Measurements from ENCODE around the gene CRMP1. TPM values are rescaled to one million over a fixed set of nuclear protein-coding genes. Genes with fewer than 3 reads are reported as not detected.

CRMP1 gene
- total RNA-seq, 4 donors from 2014 or later = 0.39 to 0.66 TPM; not detected in 2

DNA sequence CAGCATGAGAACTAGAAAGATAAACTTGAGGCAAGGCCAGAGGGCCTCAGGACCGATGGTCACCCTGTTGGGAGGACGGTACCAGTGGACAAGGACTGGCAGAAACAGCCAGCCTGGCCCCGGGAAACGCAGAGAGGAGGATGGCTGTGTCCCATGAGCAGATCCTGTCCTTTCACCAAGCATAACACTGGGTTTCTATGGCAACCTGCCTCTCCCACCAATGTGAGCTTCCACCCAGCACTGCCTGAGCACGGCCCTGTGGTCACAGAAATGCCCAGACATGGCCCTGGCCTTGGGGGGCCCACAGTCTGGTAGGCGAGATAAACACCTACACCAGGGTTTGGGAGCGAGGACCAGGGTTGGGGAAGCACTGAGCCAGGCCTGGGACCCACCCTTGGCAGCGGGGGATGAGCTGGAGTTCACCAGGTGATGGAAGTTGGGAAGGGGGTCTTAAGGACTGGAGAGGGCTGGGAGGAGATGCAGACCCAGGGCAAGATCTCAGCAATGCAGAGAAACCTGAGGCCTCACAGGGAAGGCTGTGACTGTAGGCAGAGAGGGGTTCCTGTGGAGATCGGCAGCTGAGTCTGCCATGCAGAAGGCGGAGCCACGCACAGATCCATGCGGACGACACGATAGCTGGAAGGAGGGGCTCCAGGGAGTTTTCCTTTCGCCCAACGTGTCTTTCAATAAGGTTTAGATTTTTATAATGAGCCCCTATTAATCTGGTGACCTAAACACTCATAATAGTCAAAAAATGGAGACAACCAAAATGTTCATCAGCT lies 32.7 kb upstream of the CRMP1 start:
- no peaks in the 10 kb centered on the region for H3K36me3 ChIP-seq
- no peak for TF ChIP-seq POLR2A (IDR thresholded peaks at IDR 0.05)
- TF ChIP-seq, protein P1, sequence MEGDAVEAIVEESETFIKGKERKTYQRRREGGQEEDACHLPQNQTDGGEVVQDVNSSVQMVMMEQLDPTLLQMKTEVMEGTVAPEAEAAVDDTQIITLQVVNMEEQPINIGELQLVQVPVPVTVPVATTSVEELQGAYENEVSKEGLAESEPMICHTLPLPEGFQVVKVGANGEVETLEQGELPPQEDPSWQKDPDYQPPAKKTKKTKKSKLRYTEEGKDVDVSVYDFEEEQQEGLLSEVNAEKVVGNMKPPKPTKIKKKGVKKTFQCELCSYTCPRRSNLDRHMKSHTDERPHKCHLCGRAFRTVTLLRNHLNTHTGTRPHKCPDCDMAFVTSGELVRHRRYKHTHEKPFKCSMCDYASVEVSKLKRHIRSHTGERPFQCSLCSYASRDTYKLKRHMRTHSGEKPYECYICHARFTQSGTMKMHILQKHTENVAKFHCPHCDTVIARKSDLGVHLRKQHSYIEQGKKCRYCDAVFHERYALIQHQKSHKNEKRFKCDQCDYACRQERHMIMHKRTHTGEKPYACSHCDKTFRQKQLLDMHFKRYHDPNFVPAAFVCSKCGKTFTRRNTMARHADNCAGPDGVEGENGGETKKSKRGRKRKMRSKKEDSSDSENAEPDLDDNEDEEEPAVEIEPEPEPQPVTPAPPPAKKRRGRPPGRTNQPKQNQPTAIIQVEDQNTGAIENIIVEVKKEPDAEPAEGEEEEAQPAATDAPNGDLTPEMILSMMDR (IDR thresholded peaks at IDR 0.05 in 4 of 5, conservative IDR thresholded peaks at IDR 0.05 in 1 of 5) = no peak
- no peak for ATAC-seq
- intact Hi-C loops (cut with DNase I; ENCODE audit: low total_unique reads) = no loop called here
- no peak overlapping the region for H3K27ac ChIP-seq
- no peaks in the 10 kb centered on the region for H3K9me3 ChIP-seq
- no peaks in the 10 kb centered on the region for H3K4me1 ChIP-seq
- H3K4me3 ChIP-seq = no peak overlapping the region
- in situ Hi-C loops (cut with MboI; ENCODE audit: low sequenced_read_pairs in 4 of 4) = no loop called here
- peaks cover 0 to 14% (median 13%) of the 10 kb centered on the region in 3 donors for H3K27me3 ChIP-seq
- DNase-seq = no peak

DNA sequence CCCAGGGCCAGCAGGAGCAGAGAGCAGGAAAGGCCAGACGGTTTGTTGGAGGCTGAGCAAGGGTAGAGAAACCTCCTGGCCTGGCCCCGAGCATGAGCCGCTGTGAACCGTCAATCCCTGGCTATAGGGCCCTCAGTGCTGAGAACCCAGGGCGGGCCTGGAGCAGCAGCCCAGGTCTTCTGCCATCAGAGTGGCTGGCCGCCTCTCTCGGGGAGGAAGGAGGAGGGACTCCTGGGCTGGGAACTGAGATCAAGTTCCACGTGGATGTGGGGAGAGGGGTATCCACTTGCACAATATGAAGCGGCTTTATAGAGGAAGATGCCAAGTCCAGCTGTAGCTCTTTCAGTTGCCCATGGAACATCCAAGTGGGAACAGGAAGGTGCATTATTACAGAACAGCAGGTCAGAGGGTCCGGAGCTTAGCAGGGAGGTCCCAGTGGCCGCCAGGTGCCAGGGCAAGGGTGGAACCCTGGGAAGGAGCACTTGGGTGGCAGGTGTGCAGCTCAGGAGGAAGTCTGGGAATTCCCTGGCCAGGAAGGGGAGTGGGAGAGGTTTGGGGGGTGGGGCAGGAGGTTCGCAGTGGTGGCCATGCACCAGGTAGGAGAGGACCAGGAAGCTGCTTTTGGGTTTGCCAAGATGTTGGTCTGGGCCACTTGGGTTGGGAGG lies 31.7 kb upstream of the CRMP1 start:
- H3K4me1 ChIP-seq = no peaks in the 10 kb centered on the region
- H3K27me3 ChIP-seq = peaks cover 0 to 10% (median 4%) of the 10 kb centered on the region in 3 donors
- H3K4me3 ChIP-seq = no peak overlapping the region
- intact Hi-C loops (cut with DNase I; ENCODE audit: low total_unique reads) (no loop called here), in situ Hi-C loops (cut with MboI; ENCODE audit: low sequenced_read_pairs in 4 of 4) (no loop called here)
- H3K9me3 ChIP-seq = no peaks in the 10 kb centered on the region
- TF ChIP-seq POLR2A (IDR thresholded peaks at IDR 0.05) = no peak
- TF ChIP-seq, protein P1 (IDR thresholded peaks at IDR 0.05 in 4 of 5, conservative IDR thresholded peaks at IDR 0.05 in 1 of 5) = no peak
- H3K27ac ChIP-seq = no peak overlapping the region
- no peak for ATAC-seq
- H3K36me3 ChIP-seq = no peaks in the 10 kb centered on the region
- no peak for DNase-seq

DNA sequence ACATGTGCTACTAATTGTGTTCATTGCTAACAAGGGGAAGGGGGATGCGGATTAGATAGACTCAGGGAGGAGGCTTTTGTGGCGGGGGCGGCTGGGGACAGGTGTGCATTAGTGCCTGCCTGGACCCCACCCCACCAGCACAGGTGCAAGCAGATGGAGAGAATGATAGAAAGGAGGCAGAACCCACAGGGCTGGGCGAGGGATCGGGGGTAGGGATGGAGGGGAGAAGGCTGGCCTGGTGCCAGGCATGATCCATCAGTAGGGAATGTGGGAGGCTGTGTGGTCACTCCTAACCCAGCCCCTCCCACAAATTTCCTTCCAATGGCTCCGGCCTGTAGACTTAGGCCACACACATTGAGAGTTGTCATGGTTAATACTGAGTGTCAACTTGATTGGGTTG lies 30.5 kb upstream of the CRMP1 start:
- H3K9me3 ChIP-seq = no peaks in the 10 kb centered on the region
- H3K4me3 ChIP-seq = no peak overlapping the region
- in situ Hi-C loops (cut with MboI; ENCODE audit: low sequenced_read_pairs in 4 of 4) (no loop called here), intact Hi-C loops (cut with DNase I; ENCODE audit: low total_unique reads) (no loop called here)
- H3K27me3 ChIP-seq = no peaks in the 10 kb centered on the region
- ATAC-seq (no peak), DNase-seq (no peak)
- H3K4me1 ChIP-seq = no peaks in the 10 kb centered on the region
- H3K36me3 ChIP-seq = no peaks in the 10 kb centered on the region
- no peak overlapping the region for H3K27ac ChIP-seq
- no peak for TF ChIP-seq POLR2A (IDR thresholded peaks at IDR 0.05)
- TF ChIP-seq, protein P1 (IDR thresholded peaks at IDR 0.05 in 4 of 5, conservative IDR thresholded peaks at IDR 0.05 in 1 of 5) = no peak

DNA sequence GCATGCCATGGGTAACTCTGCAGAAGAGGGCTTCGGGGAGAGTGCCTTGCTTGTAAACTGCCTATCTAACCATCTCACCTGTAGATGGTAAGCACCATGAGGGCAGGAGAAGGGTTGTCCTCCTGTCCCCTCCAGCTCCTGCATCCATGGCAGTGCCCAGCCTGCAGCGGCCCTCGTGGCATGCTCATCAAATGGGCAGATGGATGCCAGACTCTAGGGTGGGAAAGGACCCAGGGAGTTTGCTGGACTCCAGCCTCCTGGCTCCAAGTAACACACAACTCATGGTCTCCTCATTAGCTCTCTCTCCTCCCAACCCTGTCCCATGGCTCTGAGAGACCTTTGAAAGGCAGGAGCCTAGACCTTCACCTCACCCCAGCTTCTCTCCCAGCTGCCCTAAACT lies 29.7 kb upstream of the CRMP1 start:
- ATAC-seq (no peak), DNase-seq (no peak)
- no peak overlapping the region for H3K4me3 ChIP-seq
- no peaks in the 10 kb centered on the region for H3K9me3 ChIP-seq
- no peaks in the 10 kb centered on the region for H3K27me3 ChIP-seq
- no peaks in the 10 kb centered on the region for H3K36me3 ChIP-seq
- H3K4me1 ChIP-seq = no peaks in the 10 kb centered on the region
- intact Hi-C loops (cut with DNase I; ENCODE audit: low total_unique reads) (no loop called here), in situ Hi-C loops (cut with MboI; ENCODE audit: low sequenced_read_pairs in 4 of 4) (no loop called here)
- H3K27ac ChIP-seq = no peak overlapping the region
- TF ChIP-seq, protein P1 (IDR thresholded peaks at IDR 0.05 in 4 of 5, conservative IDR thresholded peaks at IDR 0.05 in 1 of 5) = no peak
- no peak for TF ChIP-seq POLR2A (IDR thresholded peaks at IDR 0.05)

Data from gastrocnemius medialis (tissue), 4 donors.